HG03060 (cell line): ENCODE results near the gene CMTR1.

Experiments
- ATAC-seq: cut with Tn5 transposase; IDR thresholded peaks from one replicate; pipeline ENCODE4 v1.9.1; 2021; ENCODE audit warnings: low read depth, moderate number of reproducible peaks; ENCODE audit not compliant: unreplicated experiment

Gene CMTR1

GRCh38 chr6:37525460-37526357 is 92.7 kb downstream of the CMTR1 start:
- no peak for ATAC-seq

DNA sequence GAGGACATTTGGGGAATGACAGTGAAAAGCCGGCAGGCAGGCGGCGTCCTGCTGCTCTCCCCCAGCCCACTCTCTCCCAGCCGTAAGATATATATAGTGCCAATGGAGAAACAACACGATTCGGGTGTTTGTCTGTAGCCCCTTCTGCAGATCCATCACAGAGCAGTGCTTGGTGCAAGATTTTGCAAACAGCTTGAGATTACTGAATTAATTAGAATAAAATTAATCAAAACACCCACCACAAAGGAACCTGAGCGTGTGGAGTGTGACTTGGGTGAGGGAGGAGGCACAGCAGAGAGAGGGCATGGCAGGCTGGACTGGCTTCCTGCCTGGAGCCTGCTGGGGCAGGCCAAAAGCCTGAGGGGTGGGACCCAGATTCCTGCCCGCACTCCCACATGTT is 95.5 kb downstream of the CMTR1 start:
- ATAC-seq, result no peak

- ATAC-seq, result no peak
Observed at GRCh38 chr6:37530297-37530696, 97.3 kb downstream of the CMTR1 start.

GRCh38 chr6:37531026-37531425 is 98.0 kb downstream of the CMTR1 start:
- no peak for ATAC-seq
